Cerebellar cortex (tissue), 1 donor: ENCODE measurements around the gene ITPKB.
"Not testable (repeated sequence)": the region's sequence is repeated elsewhere in the genome, so short reads cannot be mapped to it uniquely, and the experiment has no call there.

Experiments used
- DNase-seq: peaks from one replicate; pipeline ENCODE4 v3.0.0-alpha.2; 2015; ENCODE audit warnings: low spot score

Gene ITPKB

GRCh38 chr1:226754793-226755533, 15.9 kb upstream of the ITPKB start:
- no peak for DNase-seq

- no peak for DNase-seq
Measured at GRCh38 chr1:226754097-226754496, 15.0 kb upstream of the ITPKB start.

- DNase-seq, result no peak
Measured at GRCh38 chr1:226751703-226752102, 12.6 kb upstream of the ITPKB start.

GRCh38 chr1:226751214-226751613, 12.1 kb upstream of the ITPKB start:
- no peak for DNase-seq

GRCh38 chr1:226749467-226749866, 10.4 kb upstream of the ITPKB start:
- DNase-seq, result no peak

GRCh38 chr1:226748306-226748705, 9.2 kb upstream of the ITPKB start:
- no peak for DNase-seq

- DNase-seq, result not testable (repeated sequence)
Measured at GRCh38 chr1:226747519-226748263, 8.6 kb upstream of the ITPKB start.

- no peak for DNase-seq
Measured at GRCh38 chr1:226743259-226743658, 4.2 kb upstream of the ITPKB start.

GRCh38 chr1:226741009-226741408, 1.9 kb upstream of the ITPKB start:
- DNase-seq, result no peak

- no peak for DNase-seq
Measured at GRCh38 chr1:226739696-226740065, 599 bp upstream of the ITPKB start.

GRCh38 chr1:226738421-226738994, 574 bp downstream of the ITPKB start:
- DNase-seq, result peak; percentile 29

GRCh38 chr1:226737819-226738420, 1.2 kb downstream of the ITPKB start:
- DNase-seq, result peak; percentile 58

GRCh38 chr1:226736908-226737818, 1.9 kb downstream of the ITPKB start:
- DNase-seq, result peak; percentile 61

- DNase-seq, result peak; percentile 36
Measured at GRCh38 chr1:226736001-226736907, 2.8 kb downstream of the ITPKB start.

- no peak for DNase-seq
Measured at GRCh38 chr1:226735576-226735975, 3.5 kb downstream of the ITPKB start.

GRCh38 chr1:226734611-226735153, 4.4 kb downstream of the ITPKB start:
- DNase-seq, result no peak

GRCh38 chr1:226733876-226734275, 5.2 kb downstream of the ITPKB start:
- no peak for DNase-seq

GRCh38 chr1:226733304-226733703, 5.8 kb downstream of the ITPKB start:
- no peak for DNase-seq

- no peak for DNase-seq
Measured at GRCh38 chr1:226732856-226733291, 6.2 kb downstream of the ITPKB start.

GRCh38 chr1:226731257-226731893, 7.7 kb downstream of the ITPKB start:
- DNase-seq, result no peak
